Lung (tissue), 12 donors: ENCODE data around the gene CAMK2D. TPM values are rescaled to one million over a fixed set of nuclear protein-coding genes. Genes with fewer than 3 reads are reported as not detected.

Experiments
- ATAC-seq: fragments of 200-7000 bp; cut with Tn5 transposase; one replicate; pipeline ENCODE4 v1.9.1; 2020; ENCODE audit warnings: moderate number of reproducible peaks; ENCODE audit not compliant: insufficient read depth, low FRiP score
- DNase-seq, 3 donors: peaks; one replicate each; pipeline ENCODE4 v3.0.0-alpha.2; 2013 to 2017
- H3K27ac ChIP-seq, 2 donors: one replicate each; pipeline ENCODE4 v1.5.1; 2013; ENCODE audit warnings: mild to moderate bottlenecking in 2 of 2, moderate library complexity in 2 of 2, control low read depth in 1 of 2, inconsistent platforms in 1 of 2, low read depth in 1 of 2, low read length in 1 of 2
- H3K27me3 ChIP-seq, 3 donors: one replicate each; pipeline ENCODE4 v1.5.1; 2013; ENCODE audit warnings: low read length in 2 of 3; ENCODE audit not compliant: control insufficient read depth in 3 of 3, insufficient read depth in 3 of 3
- H3K36me3 ChIP-seq, 4 donors: one replicate each; pipeline ENCODE4 v1.5.1; 2013; ENCODE audit warnings: low read length in 4 of 4, mild to moderate bottlenecking in 1 of 4, moderate library complexity in 1 of 4; ENCODE audit not compliant: control insufficient read depth in 4 of 4, insufficient read depth in 4 of 4
- H3K4me1 ChIP-seq, 5 donors: one replicate each; pipeline ENCODE4 v1.5.1; 2013; ENCODE audit warnings: low read length in 5 of 5, mild to moderate bottlenecking in 2 of 5, moderate library complexity in 1 of 5; ENCODE audit not compliant: control insufficient read depth in 5 of 5, insufficient read depth in 5 of 5
- H3K4me3 ChIP-seq: one replicate; pipeline ENCODE4 v1.5.1; 2013; ENCODE audit warnings: mild to moderate bottlenecking, control low read depth, moderate library complexity
- H3K9ac ChIP-seq, 2 donors: one replicate each; pipeline ENCODE4 v1.5.1; 2013; ENCODE audit warnings: low read length in 2 of 2, control low read depth in 1 of 2; ENCODE audit not compliant: insufficient read depth in 1 of 2
- H3K9me3 ChIP-seq, 4 donors: one replicate each; pipeline ENCODE4 v1.5.1; 2013; ENCODE audit warnings: low read length in 3 of 4, mild to moderate bottlenecking in 1 of 4, moderate library complexity in 1 of 4; ENCODE audit not compliant: control insufficient read depth in 4 of 4, insufficient read depth in 3 of 4
- WGBS, 2 donors: extraction: QIAGEN DNeasy Blood & Tissue Kit; methylation state at CpG; one replicate each; pipeline ENCODE4 v1.1.7; 2013; 5-methylcytosine and 5-hydroxymethylcytosine counted together
- polyA plus RNA-seq, 2 donors: library from polyadenylated mRNA; stranded (reverse); fragments of 200-250 nt; gene quantifications; one replicate each; pipeline ENCODE4 v1.2.1, GENCODE V29; 2013
- total RNA-seq, 2 donors: library from RNA; depleted of rRNA in 1 of 2; stranded (reverse); fragments of >200 nt in 1 of 2; gene quantifications; one replicate each; pipeline ENCODE4 v1.2.1, GENCODE V29; 2014 to 2021
- TF ChIP-seq, protein P1 (sequence below): IDR thresholded peaks from 2 replicates; pipeline ENCODE4 v1.5.1; 2012; ENCODE audit warnings: mild to moderate bottlenecking; ENCODE audit errors: control extremely low read depth, extremely low read depth
- donor health status: control.
- donor health status: control.
- donor health status: Bipolar disorder and iron deficiency.
- donor health status: healthy.
- donor health status: DM: yes; HTN: yes; CAD: no.

CAMK2D gene
- total and polyA plus RNA-seq, 4 donors: 11.9 to 98.2 (median 36.6) TPM

DNA sequence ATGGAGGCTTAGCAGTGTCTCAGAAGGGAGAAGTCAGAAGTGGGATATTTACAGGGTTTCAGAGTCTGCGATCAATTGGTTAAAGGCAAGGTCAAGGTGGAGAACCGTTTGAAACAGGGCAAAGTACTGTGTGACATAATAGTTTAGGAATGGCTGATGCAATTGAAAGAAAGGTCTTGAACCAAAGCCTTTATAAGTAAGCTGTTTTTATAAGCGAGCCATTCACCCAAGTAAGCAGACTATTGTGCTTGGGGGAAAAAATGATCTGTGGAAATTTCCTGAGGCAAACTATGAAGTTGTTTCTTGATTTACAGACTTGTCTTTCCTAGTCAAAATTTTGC is 327.3 kb downstream of the CAMK2D start:
- no peaks in the 10 kb centered on the region for H3K36me3 ChIP-seq
- no peaks in the 10 kb centered on the region for H3K27me3 ChIP-seq
- no peak for ATAC-seq
- no peak overlapping the region for H3K4me3 ChIP-seq
- no peak overlapping the region for H3K27ac ChIP-seq
- no peak overlapping the region for H3K9ac ChIP-seq
- no peak for DNase-seq
- peaks cover 0 to 14% (median 8%) of the 10 kb centered on the region in 5 donors for H3K4me1 ChIP-seq
- 74 to 80% methylated on average over 3 of the region's 3 CpGs for WGBS, 2 donors
- no peaks in the 10 kb centered on the region for H3K9me3 ChIP-seq
- TF ChIP-seq, protein P1, sequence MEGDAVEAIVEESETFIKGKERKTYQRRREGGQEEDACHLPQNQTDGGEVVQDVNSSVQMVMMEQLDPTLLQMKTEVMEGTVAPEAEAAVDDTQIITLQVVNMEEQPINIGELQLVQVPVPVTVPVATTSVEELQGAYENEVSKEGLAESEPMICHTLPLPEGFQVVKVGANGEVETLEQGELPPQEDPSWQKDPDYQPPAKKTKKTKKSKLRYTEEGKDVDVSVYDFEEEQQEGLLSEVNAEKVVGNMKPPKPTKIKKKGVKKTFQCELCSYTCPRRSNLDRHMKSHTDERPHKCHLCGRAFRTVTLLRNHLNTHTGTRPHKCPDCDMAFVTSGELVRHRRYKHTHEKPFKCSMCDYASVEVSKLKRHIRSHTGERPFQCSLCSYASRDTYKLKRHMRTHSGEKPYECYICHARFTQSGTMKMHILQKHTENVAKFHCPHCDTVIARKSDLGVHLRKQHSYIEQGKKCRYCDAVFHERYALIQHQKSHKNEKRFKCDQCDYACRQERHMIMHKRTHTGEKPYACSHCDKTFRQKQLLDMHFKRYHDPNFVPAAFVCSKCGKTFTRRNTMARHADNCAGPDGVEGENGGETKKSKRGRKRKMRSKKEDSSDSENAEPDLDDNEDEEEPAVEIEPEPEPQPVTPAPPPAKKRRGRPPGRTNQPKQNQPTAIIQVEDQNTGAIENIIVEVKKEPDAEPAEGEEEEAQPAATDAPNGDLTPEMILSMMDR: no peak

DNA sequence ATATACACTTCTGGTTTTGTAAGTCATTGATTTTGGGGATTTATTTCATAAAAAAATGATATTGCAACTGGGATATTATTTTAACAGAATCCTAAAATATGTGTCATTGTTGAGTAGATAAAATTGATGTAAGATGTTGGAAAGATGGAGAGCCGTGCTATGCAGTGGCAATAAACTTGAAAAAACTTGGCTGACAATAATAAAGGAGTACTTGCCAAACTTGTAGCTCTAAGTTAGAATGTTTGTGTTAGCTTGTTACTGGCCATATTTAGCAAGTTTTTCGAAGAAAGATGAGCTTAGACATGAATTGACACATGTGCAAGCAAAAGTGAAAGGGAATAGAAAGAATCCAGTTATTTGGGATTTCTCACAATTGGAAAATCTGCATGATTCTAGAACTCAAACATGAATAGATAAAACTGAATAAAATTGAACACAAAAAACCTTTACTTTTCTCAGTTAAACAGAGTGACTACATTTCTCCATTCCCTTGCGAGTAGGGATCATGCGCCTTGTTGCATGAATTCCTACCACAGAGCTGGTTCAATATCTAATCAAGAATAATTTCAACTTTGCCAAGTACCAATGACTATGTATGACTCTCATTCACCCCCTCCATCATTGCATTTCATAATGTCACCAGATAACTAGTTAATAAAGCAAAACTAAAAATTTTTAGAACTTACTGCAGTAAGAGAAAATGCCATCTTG is 327.8 kb downstream of the CAMK2D start:
- TF ChIP-seq, protein P1: no peak
- Histone ChIP-seq H3K36me3 (no peaks in the 10 kb centered on the region), H3K27me3 (no peaks in the 10 kb centered on the region), H3K9me3 (no peaks in the 10 kb centered on the region), H3K4me3 (no peak overlapping the region), H3K9ac (no peak overlapping the region), H3K27ac (no peak overlapping the region), H3K4me1 (peaks cover 0 to 14% (median 8%) of the 10 kb centered on the region in 5 donors)
- DNase-seq (no peak), ATAC-seq (no peak)
- WGBS, 2 donors: 85 to 87% methylated on average over 4 of the region's 4 CpGs

DNA sequence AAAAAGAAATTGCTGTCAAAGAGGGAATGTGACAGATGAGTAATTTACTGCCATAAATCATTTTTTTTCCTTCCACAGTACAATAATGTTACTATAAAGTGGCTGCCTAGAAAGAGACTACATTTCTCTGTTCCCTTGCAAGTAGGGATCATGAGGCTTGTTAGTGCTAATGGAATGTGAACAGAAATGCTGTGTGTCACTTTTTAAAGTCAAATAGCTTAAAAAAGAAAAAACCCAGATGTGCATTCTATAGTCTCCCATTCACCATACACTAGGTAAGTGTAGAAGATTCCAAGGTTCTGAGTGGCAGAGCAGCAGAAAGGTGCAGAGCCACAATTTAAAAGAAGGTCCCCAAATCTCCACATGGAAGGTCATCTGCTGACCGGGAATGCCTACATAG is 328.4 kb downstream of the CAMK2D start:
- H3K36me3 ChIP-seq: no peaks in the 10 kb centered on the region
- no peak overlapping the region for H3K4me3 ChIP-seq
- peaks cover 0 to 14% (median 8%) of the 10 kb centered on the region in 5 donors for H3K4me1 ChIP-seq
- ATAC-seq: no peak
- no peak for DNase-seq
- H3K27me3 ChIP-seq: no peaks in the 10 kb centered on the region
- TF ChIP-seq, protein P1: no peak
- H3K9ac ChIP-seq: no peak overlapping the region
- H3K27ac ChIP-seq: no peak overlapping the region
- no peaks in the 10 kb centered on the region for H3K9me3 ChIP-seq
- WGBS, 2 donors: 90 to 96% methylated on average over 1 of the region's 1 CpG

DNA sequence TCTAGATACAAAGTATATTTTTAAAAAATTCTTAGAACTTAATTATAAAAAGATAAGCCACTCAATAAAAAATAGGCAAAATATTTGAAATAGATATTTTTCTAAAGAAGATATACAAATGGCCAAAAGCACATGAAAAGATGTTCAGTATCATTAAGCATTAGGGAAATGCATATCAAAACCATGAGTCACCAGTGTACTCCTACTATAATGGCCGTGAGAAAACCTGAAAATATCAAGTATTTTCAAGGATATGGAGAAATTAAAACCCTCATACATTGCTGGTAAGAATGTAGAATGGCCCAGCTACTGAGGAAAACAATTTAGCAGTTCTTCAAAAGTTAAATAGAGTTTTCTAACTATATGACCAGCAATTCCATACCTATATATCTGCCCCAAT is 337.9 kb downstream of the CAMK2D start:
- H3K9me3 ChIP-seq: peaks cover 0 to 2% (median 0%) of the 10 kb centered on the region in 4 donors
- ATAC-seq (no peak), DNase-seq (no peak)

More for the DNA sequence above, 337.9 kb downstream of the CAMK2D start:
- H3K27me3 ChIP-seq: no peaks in the 10 kb centered on the region
- no peak overlapping the region for H3K27ac ChIP-seq
- H3K4me1 ChIP-seq: no peaks in the 10 kb centered on the region
- TF ChIP-seq, protein P1: no peak
- no peak overlapping the region for H3K4me3 ChIP-seq
- H3K36me3 ChIP-seq: no peaks in the 10 kb centered on the region
- H3K9ac ChIP-seq: no peak overlapping the region
- WGBS, 2 donors: 91 to 92% methylated on average over 1 of the region's 1 CpG
